GM19240 (cell line): Measurements from ENCODE around the gene SLC6A13.
"Not testable (repeated sequence)": the region's sequence is repeated elsewhere in the genome, so short reads cannot be mapped to it uniquely, and the experiment has no call there.

Source experiments
- DNase-seq: peaks from one replicate; pipeline ENCODE4 v3.0.0; 2011; ENCODE audit warnings: low spot score; ENCODE audit not compliant: insufficient read length

SLC6A13 gene

DNA sequence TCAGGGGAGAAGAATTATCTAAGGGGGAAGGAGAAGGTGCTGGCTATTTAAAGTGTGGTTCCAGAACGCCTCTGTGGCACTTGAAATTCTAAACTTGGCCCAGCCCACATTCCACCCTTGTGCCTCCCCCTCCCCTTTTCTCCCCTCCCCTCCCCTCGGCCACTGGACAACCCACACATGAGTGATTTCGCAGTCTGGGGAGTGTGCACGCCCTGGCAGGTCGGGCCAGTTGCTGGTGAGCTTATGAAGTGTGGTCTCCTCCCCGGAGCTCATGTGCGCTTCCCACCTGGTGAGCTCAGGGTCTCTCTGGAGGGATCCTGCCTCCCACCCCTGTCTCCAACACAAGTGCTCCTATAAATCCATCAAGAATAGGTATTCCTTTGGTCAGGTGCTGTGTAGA is at the start of gene SLC6A13:
TSS of gene SLC6A13 (minus strand) at position 20 of the 400 bp plus-strand sequence. CDS start 2,784 bp downstream, outside the sequence.
- no peak for DNase-seq

DNA sequence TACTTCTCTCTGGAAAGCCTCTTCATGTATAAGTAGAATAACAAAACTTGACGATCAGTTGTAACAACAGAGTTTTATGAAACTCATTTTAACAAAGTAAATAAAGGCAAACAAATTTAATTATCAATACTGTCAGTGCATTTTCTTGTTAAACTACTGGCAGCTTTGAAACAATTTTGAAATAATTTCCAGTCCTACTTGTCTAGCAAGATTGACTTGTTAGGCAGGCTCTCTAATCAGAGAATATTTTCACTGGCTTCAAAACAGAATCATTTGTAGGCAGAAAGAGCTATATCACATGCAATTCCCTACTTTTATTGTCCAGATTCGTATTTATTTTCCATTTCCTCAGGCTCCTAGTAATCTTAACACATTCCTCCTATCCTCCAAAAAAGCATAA is 45.9 kb upstream of the SLC6A13 start:
- DNase-seq, result no peak

DNA sequence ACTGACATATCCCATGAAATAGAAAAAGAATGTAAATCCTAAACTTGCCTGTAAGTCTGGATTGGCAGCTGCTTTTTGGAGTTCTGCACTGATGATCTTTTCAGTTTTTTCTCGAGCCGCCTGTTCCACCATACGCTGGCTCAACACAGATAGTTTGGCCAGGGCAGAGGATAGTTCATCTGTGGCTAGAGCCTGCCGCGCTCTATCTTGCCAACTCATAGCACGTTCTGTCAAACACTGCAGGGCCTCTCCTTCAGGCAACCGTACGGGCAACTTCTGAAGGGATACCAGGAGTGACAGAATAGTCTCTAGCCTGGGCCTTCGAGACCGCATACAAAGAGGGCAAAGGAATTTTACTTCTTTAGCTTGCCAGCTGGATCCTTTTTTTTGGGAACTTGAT is 44.8 kb upstream of the SLC6A13 start:
- no peak for DNase-seq

DNA sequence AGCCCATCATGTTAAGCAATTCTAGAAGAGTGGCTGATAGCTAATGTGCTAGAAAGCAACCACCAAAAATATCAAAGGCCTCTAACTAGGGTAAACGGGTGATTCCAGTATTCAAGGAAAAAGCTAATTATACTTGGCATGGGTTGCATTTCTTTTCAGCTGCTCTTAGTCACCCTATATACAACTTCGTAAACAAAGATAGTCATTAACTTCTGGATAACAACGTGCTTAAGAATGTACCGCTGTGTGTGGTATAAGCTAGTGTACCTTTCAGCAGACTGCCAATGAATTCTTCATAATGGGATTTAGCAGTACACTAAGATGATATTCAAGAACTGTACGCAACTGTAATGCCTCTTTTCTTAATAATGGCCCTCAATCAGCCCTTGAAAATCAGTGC is 42.2 kb upstream of the SLC6A13 start:
- no peak for DNase-seq

DNA sequence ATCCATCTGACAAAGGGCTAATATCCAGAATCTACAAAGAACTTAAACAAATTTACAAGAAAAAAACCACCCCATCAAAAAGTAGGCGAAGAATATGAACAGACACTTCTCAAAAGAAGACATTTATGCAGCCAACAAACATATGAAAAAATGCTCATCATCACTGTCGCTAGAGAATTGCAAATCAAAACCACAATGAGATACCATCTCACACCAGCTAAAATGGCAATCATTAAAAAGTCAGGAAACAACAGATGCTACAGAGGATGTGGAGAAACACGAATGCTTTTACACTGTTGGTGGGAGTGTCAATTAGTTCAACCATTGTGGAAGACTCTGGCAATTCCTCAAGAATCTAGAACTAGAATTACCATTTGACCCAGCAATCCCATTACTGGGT is 40.1 kb upstream of the SLC6A13 start:
- not testable (repeated sequence) for DNase-seq

DNA sequence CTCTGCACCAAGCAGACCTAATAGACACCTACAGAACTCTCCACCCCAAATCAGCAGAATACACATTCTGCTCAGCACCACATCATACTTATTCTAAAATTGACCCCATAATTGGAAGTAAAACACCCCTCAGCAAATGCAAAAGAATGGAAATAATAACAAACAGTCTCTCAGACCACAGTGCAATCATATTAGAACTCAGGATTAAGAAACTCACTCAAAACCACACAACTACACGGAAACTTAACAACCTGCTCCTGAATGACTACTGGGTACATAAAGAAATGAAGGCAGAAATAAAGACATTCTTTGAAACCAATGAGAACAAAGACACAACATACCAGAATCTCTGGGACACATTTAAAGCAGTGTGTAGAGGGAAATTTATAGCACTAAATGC is 37.5 kb upstream of the SLC6A13 start:
- DNase-seq, result not testable (repeated sequence)

DNA sequence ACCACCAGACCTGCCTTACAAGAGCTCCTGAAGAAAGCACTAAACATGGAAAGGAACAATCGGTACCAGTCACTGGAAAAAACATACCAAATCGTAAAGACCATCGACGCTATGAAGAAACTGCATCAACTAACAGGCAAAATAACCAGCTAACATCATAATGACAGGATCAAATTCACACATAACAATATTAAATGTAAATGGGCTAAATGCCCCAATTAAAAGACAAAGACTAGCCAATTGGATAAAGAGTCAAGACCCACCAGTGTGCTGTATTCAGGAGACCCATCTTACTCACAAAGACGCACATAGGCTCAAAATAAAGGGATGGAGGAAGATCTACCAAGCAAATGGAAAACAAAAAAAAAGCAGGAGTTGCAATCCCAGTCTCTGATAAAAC is 36.9 kb upstream of the SLC6A13 start:
- DNase-seq, result not testable (repeated sequence)

DNA sequence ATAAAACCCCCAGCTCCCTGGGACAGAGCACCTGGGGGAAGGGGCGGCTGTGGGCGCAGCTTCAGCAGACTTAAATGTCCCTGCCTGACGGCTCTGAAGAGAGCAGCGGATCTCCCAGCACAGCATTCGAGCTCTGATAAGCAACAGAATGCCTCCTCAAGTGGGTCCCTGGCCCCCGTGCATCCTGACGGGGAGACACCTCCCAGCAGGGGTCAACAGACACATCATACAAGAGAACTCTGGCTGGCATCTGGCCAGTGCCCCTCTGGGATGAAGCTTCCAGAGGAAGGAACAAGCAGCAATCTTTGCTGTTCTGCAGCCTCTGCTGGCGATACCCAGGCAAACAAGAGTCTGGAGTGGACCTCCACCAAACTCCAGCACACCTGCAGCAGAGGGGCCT is 35.4 kb upstream of the SLC6A13 start:
- DNase-seq, result not testable (repeated sequence)

DNA sequence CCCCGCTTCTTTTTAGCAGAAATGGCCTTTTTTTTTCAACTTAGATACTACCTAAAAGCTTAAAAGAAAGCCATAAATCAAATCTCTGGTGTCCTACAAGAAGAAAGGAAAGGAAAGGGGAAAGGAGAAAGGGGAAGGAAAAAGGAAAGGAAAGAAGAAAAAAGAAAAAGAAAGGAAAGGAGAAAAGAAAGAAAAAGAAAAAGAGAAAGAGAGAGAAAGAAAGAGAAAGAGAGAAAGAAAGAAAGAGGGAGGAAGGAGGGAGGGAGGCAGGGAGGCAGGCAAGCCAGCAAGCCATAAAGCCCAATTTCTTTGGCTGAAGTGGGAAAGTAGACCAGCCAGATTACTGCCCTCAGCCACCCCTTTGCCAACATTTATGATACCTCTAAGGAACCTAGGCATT is 32.5 kb upstream of the SLC6A13 start:
- DNase-seq, result no peak

DNA sequence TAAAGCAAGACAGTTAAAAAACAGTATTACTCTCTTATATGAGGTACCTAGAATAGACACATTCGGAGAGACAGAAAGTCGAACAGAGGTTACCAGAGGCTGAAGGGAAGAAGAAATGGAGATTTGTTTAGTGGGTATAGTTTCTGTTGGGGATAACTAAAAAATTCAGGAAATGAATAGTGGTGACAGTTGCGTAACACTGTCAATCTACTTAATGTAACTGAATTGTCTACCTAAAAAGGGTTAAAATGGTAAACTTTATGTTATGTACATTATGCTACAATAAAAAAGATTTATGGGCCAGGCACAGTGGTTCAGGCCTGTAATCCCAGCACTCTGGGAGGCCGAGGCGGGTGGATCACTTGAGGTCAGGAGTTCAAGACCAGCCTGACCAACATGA is 30.6 kb upstream of the SLC6A13 start:
- DNase-seq, result no peak

DNA sequence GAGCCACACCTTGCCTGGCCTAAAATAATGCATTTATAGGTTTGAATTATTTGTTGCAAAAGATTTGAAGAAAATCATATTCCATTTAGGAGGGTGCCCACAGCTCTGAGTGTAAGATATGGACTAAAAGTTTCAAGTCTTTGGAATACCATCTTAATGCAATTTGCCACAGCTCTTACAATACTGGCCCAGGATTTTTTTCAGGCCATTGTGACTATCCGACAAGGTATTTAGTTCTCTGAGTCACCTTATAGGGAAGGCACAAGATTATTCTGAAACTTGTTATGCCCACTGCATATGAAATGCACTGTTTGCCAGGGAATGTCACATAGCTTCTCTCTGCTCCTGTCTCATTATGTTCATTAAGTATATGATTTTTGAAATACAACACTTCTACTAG is 29.6 kb upstream of the SLC6A13 start:
- no peak for DNase-seq

DNA sequence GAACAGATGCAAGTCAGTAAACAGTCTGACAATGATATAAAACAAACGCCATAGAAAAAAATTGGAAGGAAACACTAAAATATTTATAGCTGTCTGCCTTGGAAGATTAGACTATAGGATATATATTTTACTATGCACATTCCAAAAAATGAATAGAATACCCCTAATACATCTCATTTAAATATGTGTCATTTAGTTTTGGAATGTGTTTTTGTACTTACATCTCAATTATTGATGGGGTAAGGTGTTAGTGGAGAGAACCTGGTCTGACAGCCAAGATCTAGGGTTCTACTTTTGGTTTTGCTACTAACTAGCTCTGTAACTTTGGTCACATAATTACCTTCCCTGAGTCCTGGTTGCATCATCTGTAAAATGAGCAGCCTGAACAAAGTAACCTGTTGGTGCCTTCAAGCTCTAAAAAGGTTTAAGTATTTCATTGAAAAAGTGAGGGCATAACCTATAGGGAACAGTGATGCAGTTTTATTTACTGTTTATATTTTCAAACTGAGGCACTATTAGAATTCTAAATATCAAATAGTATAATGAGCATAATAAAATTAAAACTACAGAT is 28.6 kb upstream of the SLC6A13 start:
- DNase-seq, result no peak

DNA sequence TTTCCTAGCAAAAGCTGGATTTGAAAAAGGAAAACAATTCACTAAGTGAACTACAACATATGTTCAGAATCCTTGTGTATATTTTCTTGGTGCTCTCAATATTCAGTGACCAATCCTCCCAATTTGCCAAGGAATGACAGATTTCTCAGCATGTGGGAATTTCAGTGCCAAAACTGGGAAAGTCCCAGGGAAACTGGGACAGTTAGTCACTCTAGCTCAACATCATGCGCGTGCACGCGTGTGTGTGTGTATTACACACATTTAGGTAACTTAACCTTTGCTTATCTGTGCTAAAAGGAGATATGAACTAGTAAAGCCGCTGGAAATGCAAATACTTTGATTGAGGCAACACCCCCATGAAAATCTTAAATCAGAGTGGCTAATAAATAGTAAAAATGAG is 26.1 kb upstream of the SLC6A13 start:
- DNase-seq, result no peak

DNA sequence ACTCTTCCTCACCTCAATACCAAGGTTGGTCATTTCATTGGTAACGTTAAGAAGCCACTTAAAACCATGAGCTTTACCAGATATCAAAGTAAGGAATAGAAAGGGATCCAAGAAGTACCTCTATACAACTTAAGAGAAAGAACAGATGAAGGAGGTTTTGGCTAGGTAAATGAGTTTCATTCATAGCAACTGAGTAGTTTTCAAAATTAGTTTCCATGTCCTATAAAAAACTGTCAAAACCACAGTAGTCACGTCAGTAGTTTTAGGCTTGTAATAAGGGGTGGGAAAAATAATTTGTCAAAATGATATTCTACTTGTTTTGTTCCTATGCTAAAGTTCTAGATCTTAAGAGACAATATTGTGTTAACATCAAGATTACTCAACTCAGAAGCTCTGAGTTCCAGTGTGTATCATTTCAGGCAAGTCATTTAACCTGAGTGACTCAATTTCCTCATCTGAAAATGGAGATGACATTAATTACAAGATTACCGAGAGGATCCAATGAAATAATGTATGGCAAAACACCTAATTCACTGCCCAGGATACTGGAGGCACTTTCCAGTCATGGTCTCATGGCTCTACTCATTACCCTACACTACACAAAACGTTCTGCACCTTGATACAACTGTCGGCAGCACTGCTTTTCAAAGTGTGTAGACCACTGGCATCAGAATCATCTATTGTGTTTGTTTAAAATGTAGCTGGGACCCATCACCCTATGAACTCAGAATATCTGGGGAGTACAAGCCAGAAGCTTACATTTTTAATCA is 24.1 kb upstream of the SLC6A13 start:
- no peak for DNase-seq

DNA sequence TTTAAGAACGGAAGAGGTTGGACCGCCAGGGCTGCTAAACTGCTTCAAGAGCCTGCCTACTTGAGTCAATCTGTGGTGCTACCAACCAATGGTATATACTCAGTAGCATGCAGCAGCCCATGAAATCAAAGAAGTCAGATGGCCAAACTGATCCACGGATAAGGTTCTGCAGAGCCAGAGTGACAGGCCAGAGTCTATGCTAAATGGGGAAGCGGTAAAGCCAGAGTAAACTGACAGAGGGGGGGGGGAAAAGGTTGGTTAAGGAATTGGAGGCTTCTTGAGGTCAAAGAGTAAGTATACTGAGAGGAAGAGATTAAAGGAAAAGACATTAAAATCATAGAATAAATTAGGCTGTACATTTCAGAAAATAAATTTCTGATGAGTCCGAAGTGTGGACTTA is 15.4 kb upstream of the SLC6A13 start:
- DNase-seq, result no peak

DNA sequence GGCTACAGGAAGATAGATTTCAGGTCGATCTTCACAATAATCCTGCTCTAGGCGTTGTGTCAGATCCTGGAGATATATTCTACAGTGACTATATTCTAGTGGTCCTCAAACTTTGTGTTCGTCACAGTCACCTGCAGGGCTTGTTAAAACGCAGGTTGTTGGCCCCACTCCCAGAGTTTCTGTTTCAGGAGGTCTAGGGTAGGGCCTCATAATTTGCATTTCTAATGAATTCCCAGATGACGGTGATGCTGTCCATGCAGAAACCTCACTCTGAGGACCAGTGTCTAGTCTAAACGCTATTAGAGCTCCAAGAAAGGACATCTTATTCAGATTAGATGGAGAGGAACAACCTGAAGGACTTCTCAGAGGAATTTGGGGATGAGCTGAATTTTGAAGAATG is 13.2 kb upstream of the SLC6A13 start:
- no peak for DNase-seq

DNA sequence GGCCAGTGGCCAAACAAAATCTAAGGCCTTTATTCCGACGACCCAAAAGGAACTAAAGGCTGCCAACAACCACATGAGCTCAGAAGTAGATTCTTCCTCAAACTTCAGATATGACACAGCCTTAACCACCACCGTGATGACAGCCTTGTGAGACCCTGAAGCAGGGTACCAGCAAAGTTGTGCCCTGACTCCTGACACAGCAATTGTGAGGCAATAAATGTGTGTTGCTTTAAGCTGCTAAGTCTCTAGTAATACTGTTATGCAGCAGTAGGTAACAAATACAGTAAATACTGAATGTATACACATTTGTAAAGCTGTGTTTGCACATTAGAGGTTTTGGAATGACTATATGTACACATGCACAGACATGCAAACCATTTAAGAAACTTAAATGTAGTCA is 10.7 kb upstream of the SLC6A13 start:
- DNase-seq, result no peak

DNA sequence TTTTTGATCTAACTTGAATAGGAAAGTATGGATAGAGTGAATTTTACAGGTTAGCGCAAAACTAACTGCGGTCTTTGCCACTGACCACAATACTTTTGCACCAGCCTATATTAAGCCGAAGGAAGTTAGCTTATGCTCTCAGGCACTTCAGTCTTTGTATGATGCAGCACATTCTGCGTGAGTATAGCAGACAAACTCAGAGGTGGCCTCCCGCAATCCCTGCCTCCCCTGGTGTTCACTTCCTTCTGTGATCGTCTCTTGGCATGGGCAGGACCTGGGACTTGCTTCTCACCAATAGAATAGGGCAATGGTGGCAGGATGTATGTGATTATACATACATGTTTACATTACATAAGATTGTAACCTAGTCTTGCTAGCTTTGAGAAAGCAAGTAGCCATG is 10.3 kb upstream of the SLC6A13 start:
- DNase-seq, result no peak

DNA sequence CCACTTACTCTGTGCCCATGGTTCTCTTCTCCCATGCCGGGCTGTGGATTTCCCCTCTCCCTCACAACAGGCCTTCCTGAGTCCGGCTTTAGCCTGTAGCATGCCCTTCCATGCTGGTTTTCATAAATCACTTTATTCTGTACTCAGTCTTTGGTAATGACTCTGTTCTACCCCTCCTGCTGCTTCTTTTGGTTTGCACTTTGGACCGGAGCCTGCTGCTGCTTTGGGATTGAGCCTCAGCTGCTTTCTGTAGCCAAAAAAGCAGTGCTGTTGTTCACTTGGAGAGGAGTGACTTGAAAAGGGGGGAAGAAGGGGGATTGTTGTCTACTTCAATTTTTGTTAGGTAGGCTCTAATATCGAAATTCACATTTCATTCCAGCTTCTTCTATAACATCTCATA is 8.5 kb upstream of the SLC6A13 start:
- no peak for DNase-seq

DNA sequence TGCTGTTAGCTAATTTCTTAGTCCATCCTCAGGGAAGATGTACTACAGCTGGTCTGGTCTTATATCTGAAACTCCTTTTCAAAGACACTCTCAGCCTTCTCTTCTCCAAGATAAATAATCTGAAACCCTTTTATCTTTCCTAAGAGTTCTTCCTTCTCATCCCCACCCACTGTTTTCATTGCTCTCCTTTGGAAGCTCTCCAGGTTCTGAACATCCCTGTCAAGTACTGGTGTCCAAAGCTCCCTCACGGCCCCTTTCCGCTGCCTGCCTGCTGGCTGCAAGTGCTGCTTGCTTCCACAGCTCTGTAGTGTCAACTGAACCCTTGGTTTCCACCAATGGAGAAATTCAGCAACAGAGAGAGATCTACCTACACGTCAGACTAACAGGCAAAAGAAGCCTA is 6.6 kb upstream of the SLC6A13 start:
- no peak for DNase-seq

DNA sequence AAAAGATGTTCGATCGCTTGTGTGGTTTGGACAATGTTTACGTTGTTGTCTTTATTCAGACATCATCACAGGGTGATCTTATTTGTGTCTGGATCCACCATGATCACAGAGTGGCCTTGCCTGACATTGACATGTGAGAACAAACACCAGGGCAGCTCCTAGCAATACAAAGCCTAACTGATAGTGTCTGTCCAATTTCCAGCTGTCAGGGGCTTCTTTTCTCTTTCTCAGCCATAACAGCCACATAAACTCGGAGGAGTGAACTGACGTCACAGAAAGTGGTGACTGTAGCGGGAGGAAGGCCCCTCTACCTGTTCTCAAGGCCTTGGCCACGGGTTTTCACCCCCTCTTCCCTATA is 5.8 kb upstream of the SLC6A13 start:
- DNase-seq, result no peak

DNA sequence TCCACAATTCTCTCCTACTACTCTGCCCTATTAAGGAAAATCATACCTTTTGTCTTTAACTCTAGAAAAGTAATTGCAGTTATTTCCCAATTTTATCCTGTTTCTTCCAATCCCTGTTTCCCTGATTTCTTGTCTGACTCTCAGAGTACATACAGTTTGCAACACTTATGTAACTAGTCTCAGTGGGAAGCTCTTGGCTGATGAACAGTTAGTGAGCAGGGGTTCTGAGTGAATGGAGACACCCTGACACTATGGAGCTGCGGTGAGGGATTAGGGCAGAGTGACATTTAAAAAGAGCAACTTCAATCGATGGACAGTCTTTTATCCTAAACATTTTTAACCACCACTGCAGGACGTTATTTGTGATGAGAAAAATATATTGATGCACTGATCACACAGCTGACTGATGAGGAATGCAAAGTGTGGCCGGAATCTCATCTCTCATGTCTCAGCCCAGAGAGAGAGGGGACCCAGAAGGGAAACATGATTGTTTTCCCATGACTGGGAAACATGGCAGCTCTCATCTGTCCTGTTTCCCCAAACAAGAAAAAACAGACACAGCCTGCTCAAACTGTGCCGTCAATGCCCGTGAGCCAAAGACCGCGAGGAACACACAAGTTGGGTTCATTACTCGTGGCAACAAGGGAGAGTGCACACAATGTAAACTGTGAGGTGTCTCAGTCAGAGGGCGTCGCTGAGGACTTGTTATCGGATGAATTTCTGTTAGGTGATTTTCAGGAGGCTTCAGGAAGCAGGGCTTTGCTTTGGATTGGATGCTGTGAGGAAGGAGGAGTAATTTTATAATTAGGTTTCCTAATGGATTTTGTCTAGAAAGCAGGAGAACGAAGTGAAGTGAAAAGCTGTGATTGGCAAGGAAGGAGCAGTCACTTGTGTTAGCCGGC is 5.2 kb upstream of the SLC6A13 start:
- no peak for DNase-seq
